Left colon (tissue), 2 donors: ENCODE data around the gene SLC16A12. TPM values are rescaled to one million over a fixed set of nuclear protein-coding genes. Genes with fewer than 3 reads are reported as not detected.

ENCODE experiments used
- total RNA-seq, 2 donors: library from RNA; stranded (reverse); fragmentation: NEBNext Ultra II Directional; extraction: Animal tissue kit (Norgen Biotek cat#: 25700); gene quantifications; one replicate each; pipeline ENCODE4 v1.2.1, GENCODE V29; 2021
- donor health status: DM: no; HTN: no; CAD: no.
- donor health status: DM: yes; HTN: yes; CAD: no.

SLC16A12 gene
- total RNA-seq, 2 donors from 2014 or later = 0.34 to 0.78 TPM

Other genes with a start within 250 kb of the SLC16A12 start
- 1 to 10 TPM; 4.3 to 7.1 TPM for gene IFIT2, start 233.5 kb downstream of the SLC16A12 start, total RNA-seq
- gene IFIT3, start 207.6 kb downstream of the SLC16A12 start, total RNA-seq = 10 to 100 TPM in 1 of 2 donors, 1 to 10 TPM in 1; 5.0 to 10.3 TPM
- gene IFIT1B, start 157.5 kb downstream of the SLC16A12 start, total RNA-seq = not detected
- gene IFIT1, start 143.0 kb downstream of the SLC16A12 start, total RNA-seq = 1 to 10 TPM; 6.1 to 6.8 TPM
- 10 to 100 TPM; 10.2 to 10.6 TPM for gene IFIT5, start 121.0 kb downstream of the SLC16A12 start, total RNA-seq
- 10 to 100 TPM; 28.7 to 33.5 TPM for gene PANK1, start 109.6 kb upstream of the SLC16A12 start, total RNA-seq
- 1 to 10 TPM; 5.6 to 8.9 TPM for gene KIF20B, start 166.0 kb upstream of the SLC16A12 start, total RNA-seq